Mucosa of rectum (tissue), 2 donors: ENCODE results near the gene KSR1.
A peak's percentile ranks its signal among the peaks of the same experiment; 100 is the strongest.

Experiments used
- H3K27ac ChIP-seq, 2 donors: one replicate each; pipeline ENCODE4 v1.7.0; 2013; ENCODE audit warnings: inconsistent platforms in 2 of 2, low read depth in 2 of 2, low read length in 2 of 2
- H3K27me3 ChIP-seq, 2 donors: one replicate each; pipeline ENCODE4 v1.7.0; 2013; ENCODE audit warnings: low read length in 2 of 2; ENCODE audit not compliant: control insufficient read depth in 2 of 2, insufficient read depth in 2 of 2
- H3K36me3 ChIP-seq, 2 donors: one replicate each; pipeline ENCODE4 v1.7.0; 2013; ENCODE audit warnings: low read length in 2 of 2; ENCODE audit not compliant: control insufficient read depth in 2 of 2, insufficient read depth in 2 of 2
- H3K4me1 ChIP-seq, 2 donors: one replicate each; pipeline ENCODE4 v1.7.0; 2013; ENCODE audit warnings: low read length in 2 of 2, mild to moderate bottlenecking in 1 of 2; ENCODE audit not compliant: control insufficient read depth in 2 of 2, insufficient read depth in 2 of 2
- H3K4me3 ChIP-seq, 2 donors: one replicate each; pipeline ENCODE4 v1.7.0; 2013; ENCODE audit warnings: low read length in 2 of 2
- H3K9ac ChIP-seq, 2 donors: one replicate each; pipeline ENCODE4 v1.7.0; 2013; ENCODE audit warnings: low read length in 2 of 2, low read depth in 1 of 2, mild to moderate bottlenecking in 1 of 2
- H3K9me3 ChIP-seq, 2 donors: one replicate each; pipeline ENCODE4 v1.7.0; 2013; ENCODE audit warnings: low read length in 2 of 2; ENCODE audit not compliant: control insufficient read depth in 2 of 2
- donor health status: healthy.
- donor health status: Normal muscosa, but diverticular disease.

The KSR1 gene

GRCh38 chr17:27466743-27467375 is 10.6 kb downstream of the KSR1 start:
- Histone ChIP-seq H3K27ac (peak overlapping the region in 1 of 2 donors; percentile 11), H3K27me3 (no peaks in the 10 kb centered on the region), H3K36me3 (no peaks in the 10 kb centered on the region), H3K9ac (no peak overlapping the region), H3K9me3 (no peaks in the 10 kb centered on the region), H3K4me1 (peaks cover under 1 to 5% of the 10 kb centered on the region in 2 donors), H3K4me3 (peak overlapping the region in 1 of 2 donors; percentile 1)

GRCh38 chr17:27469256-27469655 is 13.0 kb downstream of the KSR1 start:
- Histone ChIP-seq H3K27me3 (no peaks in the 10 kb centered on the region), H3K9ac (no peak overlapping the region), H3K4me1 (peaks cover 4 to 9% of the 10 kb centered on the region in 2 donors), H3K36me3 (no peaks in the 10 kb centered on the region), H3K27ac (no peak overlapping the region), H3K9me3 (no peaks in the 10 kb centered on the region), H3K4me3 (no peak overlapping the region)

GRCh38 chr17:27471321-27472269 is 15.3 kb downstream of the KSR1 start:
- Histone ChIP-seq H3K27me3 (no peaks in the 10 kb centered on the region), H3K9me3 (no peaks in the 10 kb centered on the region), H3K27ac (no peak overlapping the region), H3K36me3 (no peaks in the 10 kb centered on the region), H3K9ac (no peak overlapping the region), H3K4me3 (no peak overlapping the region), H3K4me1 (peaks cover 4 to 12% of the 10 kb centered on the region in 2 donors)

- H3K27ac ChIP-seq = peak overlapping the region; percentile 2 to 71
Observed at GRCh38 chr17:27473190-27473747, 17.0 kb downstream of the KSR1 start.

GRCh38 chr17:27473748-27474609 is 17.7 kb downstream of the KSR1 start:
- Histone ChIP-seq H3K27me3 (no peaks in the 10 kb centered on the region), H3K9me3 (no peaks in the 10 kb centered on the region), H3K27ac (peak overlapping the region; percentile 37 to 71), H3K4me1 (peaks cover 4 to 11% of the 10 kb centered on the region in 2 donors), H3K9ac (peak overlapping the region in 1 of 2 donors; percentile 34), H3K4me3 (peak overlapping the region in 1 of 2 donors; percentile 33), H3K36me3 (no peaks in the 10 kb centered on the region)

More at GRCh38 chr17:27473190-27473747, 17.0 kb downstream of the KSR1 start:
- no peaks in the 10 kb centered on the region for H3K27me3 ChIP-seq
- H3K36me3 ChIP-seq = no peaks in the 10 kb centered on the region
- H3K4me3 ChIP-seq = no peak overlapping the region
- H3K4me1 ChIP-seq = peaks cover 4 to 11% of the 10 kb centered on the region in 2 donors
- H3K9me3 ChIP-seq = no peaks in the 10 kb centered on the region
- H3K9ac ChIP-seq = no peak overlapping the region

- no peaks in the 10 kb centered on the region for H3K27me3 ChIP-seq
- H3K36me3 ChIP-seq = no peaks in the 10 kb centered on the region
- H3K4me1 ChIP-seq = peaks cover 4 to 11% of the 10 kb centered on the region in 2 donors
- no peak overlapping the region for H3K4me3 ChIP-seq
- H3K9ac ChIP-seq = no peak overlapping the region
- H3K27ac ChIP-seq = no peak overlapping the region
- no peaks in the 10 kb centered on the region for H3K9me3 ChIP-seq
Observed at GRCh38 chr17:27475070-27475673, 18.9 kb downstream of the KSR1 start.

GRCh38 chr17:27475981-27476895 is 20.0 kb downstream of the KSR1 start:
- H3K27me3 ChIP-seq = no peaks in the 10 kb centered on the region
- no peak overlapping the region for H3K27ac ChIP-seq
- H3K9me3 ChIP-seq = no peaks in the 10 kb centered on the region
- no peaks in the 10 kb centered on the region for H3K36me3 ChIP-seq
- peaks cover 4 to 11% of the 10 kb centered on the region in 2 donors for H3K4me1 ChIP-seq
- no peak overlapping the region for H3K9ac ChIP-seq
- no peak overlapping the region for H3K4me3 ChIP-seq

GRCh38 chr17:27477050-27477888 is 21.0 kb downstream of the KSR1 start:
- H3K27ac ChIP-seq = no peak overlapping the region
- no peak overlapping the region for H3K4me3 ChIP-seq
- H3K9ac ChIP-seq = no peak overlapping the region
- no peaks in the 10 kb centered on the region for H3K36me3 ChIP-seq
- H3K9me3 ChIP-seq = no peaks in the 10 kb centered on the region
- H3K27me3 ChIP-seq = no peaks in the 10 kb centered on the region
- H3K4me1 ChIP-seq = peaks cover 0 to 11% of the 10 kb centered on the region in 2 donors
